Astrocyte of the spinal cord (primary cell): ENCODE measurements around the gene ARVCF.

Source experiments
- DNase-seq: peaks from one replicate; pipeline ENCODE4 v3.0.0; 2011; ENCODE audit warnings: low read depth, low spot score
- H3K4me3 ChIP-seq: 2 replicates; pipeline ENCODE4 v1.5.1; 2011; ENCODE audit warnings: low read depth, mild to moderate bottlenecking, low read length, moderate library complexity
- in situ Hi-C: cut with HindIII; loops from 2 replicates; pipeline ENCODE4 v1.10.0; 2017; ENCODE audit warnings: low sequenced_read_pairs
- TF ChIP-seq, protein P1 (sequence below): IDR thresholded peaks from 2 replicates; pipeline ENCODE4 v1.5.1; 2012; ENCODE audit warnings: low read depth, mild to moderate bottlenecking, low read length, inconsistent platforms

The ARVCF gene

DNA sequence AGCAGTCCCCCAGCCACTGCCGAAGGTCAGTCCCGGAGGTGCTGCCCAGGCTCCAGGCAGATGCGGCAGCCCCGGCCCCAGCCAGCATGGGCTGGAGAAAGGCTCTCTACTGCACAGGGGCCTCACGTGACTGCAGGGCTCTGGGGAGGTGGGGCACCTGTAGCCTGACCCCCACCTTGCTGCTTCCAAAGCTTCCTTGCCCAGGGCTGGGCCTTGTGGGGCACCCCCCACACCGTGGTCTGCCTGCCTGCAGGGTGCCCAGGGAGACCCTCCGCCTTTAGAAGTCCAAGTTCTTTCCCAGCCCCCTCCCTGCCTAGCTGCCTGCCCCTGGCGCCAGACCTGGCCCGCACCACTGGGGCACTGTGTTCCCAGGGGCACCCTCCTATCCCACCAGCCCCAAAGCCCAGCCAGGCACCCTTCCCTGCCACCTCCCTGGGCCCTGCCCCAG lies 46.6 kb downstream of the ARVCF start:
- no peak for DNase-seq
- no peak overlapping the region for H3K4me3 ChIP-seq
- in situ Hi-C loops, result no loop called here
- TF ChIP-seq, protein P1, sequence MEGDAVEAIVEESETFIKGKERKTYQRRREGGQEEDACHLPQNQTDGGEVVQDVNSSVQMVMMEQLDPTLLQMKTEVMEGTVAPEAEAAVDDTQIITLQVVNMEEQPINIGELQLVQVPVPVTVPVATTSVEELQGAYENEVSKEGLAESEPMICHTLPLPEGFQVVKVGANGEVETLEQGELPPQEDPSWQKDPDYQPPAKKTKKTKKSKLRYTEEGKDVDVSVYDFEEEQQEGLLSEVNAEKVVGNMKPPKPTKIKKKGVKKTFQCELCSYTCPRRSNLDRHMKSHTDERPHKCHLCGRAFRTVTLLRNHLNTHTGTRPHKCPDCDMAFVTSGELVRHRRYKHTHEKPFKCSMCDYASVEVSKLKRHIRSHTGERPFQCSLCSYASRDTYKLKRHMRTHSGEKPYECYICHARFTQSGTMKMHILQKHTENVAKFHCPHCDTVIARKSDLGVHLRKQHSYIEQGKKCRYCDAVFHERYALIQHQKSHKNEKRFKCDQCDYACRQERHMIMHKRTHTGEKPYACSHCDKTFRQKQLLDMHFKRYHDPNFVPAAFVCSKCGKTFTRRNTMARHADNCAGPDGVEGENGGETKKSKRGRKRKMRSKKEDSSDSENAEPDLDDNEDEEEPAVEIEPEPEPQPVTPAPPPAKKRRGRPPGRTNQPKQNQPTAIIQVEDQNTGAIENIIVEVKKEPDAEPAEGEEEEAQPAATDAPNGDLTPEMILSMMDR, result no peak

DNA sequence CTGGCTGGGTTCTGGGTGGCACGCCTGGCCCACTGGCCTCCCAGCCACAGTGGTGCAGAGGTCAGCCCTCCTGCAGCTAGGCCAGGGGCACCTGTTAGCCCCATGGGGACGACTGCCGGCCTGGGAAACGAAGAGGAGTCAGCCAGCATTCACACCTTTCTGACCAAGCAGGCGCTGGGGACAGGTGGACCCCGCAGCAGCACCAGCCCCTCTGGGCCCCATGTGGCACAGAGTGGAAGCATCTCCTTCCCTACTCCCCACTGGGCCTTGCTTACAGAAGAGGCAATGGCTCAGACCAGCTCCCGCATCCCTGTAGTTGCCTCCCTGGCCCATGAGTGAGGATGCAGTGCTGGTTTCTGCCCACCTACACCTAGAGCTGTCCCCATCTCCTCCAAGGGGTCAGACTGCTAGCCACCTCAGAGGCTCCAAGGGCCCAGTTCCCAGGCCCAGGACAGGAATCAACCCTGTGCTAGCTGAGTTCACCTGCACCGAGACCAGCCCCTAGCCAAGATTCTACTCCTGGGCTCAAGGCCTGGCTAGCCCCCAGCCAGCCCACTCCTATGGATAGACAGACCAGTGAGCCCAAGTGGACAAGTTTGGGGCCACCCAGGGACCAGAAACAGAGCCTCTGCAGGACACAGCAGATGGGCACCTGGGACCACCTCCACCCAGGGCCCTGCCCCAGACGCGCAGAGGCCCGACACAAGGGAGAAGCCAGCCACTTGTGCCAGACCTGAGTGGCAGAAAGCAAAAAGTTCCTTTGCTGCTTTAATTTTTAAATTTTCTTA lies 47.3 kb downstream of the ARVCF start:
- in situ Hi-C loops, result no loop called here
- TF ChIP-seq, protein P1, result no peak
- H3K4me3 ChIP-seq, result no peak overlapping the region
- no peak for DNase-seq

DNA sequence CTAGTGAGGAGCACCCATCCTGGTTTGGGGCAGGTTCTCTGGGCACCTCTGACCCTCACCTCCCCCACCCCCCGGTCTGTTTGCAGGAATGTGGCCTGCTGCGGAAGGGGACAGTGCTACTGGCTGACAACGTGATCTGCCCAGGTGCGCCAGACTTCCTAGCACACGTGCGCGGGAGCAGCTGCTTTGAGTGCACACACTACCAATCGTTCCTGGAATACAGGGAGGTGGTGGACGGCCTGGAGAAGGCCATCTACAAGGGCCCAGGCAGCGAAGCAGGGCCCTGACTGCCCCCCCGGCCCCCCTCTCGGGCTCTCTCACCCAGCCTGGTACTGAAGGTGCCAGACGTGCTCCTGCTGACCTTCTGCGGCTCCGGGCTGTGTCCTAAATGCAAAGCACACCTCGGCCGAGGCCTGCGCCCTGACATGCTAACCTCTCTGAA lies 48.2 kb downstream of the ARVCF start:
- no peak for DNase-seq
- in situ Hi-C loops, result no loop called here
- no peak overlapping the region for H3K4me3 ChIP-seq
- TF ChIP-seq, protein P1, result no peak

DNA sequence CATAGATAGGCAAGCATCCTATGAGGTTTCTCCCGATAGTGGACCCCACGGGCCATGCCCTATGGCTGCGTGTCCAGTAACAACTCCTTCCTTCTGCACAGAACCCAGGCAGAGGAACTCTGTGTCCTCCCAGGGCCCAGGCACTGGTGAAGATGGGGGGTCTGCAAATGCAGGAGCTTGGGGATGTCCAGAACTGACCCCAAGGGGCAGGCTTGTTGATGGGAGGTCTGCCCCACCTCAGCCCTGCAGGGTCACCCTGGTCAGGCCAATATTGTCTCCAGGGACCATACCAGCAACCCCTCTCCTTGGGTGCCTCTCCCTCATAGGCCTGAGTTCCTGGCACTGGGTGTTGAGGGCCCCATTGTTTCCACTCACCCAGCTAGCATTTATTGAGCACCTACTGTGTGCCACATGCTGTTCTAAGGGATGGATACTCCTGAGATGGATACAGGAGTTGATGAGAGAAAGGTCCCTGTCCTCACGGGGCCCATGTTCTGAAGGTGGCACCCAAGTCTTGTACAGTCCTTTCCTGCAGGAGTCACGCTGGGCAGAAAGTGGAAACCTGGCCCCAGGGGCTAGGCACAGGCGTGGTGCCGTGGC lies 48.7 kb downstream of the ARVCF start:
- DNase-seq, result no peak
- in situ Hi-C loops, result no loop called here
- no peak overlapping the region for H3K4me3 ChIP-seq
- TF ChIP-seq, protein P1, result no peak

DNA sequence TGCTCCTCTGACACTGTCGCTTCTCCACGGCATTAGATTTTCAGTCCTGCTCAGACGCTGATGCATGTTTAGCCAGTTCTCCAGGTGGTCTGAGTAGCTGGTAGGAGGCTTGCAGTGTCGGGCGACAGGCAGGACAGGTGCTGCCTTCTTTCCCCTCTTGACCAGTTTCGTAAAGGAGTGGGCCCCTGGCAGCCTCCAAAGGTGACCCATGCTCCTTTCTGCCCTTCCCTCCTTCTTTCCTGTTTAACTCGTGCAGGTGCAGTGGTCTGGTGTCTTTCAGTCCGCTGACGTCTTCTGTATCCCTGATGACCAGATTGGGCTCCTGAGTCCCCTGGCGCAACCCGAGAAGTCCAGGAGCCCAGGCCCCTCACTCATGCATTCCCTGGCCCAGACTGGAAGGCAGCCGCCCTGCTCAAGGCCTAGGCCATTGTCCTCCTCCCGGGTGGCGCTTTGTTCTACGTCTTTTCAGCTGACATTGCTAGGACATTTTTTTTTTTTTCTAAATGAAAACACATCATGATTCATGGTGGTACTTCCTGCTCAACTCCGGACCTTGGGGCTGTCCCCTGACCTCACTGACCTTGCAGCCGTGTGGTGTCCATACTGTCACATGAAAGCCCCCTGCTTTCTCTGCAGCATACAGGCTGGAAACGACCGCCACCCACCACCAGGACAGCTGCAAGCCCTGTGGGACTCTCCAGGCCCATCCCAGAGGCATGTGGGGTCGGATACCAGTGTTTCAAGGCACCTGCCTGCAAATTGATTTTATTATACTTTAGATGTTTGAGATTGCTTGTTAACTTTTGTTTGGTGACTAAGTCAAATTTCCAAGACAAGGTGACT lies 49.5 kb downstream of the ARVCF start:
- TF ChIP-seq, protein P1, result no peak
- DNase-seq, result no peak
- no peak overlapping the region for H3K4me3 ChIP-seq
- in situ Hi-C loops, result no loop called here
